HepG2 (cell line): ENCODE measurements around the gene LAMC1. TPM values are rescaled to one million over a fixed set of nuclear protein-coding genes. Genes with fewer than 3 reads are reported as not detected.

ENCODE experiments used
- CEBPG ChIP-seq: IDR thresholded peaks from 2 replicates; pipeline ENCODE4 v1.6.1; 2016
- FOXA1 ChIP-seq, 2 experiments: fragments of 450-650 bp in 1 of 2; sonication (generic) in 1 of 2; formaldehyde crosslinking in 1 of 2; IDR thresholded peaks; 2 replicates each; pipeline versions ENCODE4 v1.4.0 to v1.6.1; 2016 to 2020; ENCODE audit warnings: missing genetic modification reagents in 1 of 2
- LBX2 ChIP-seq: sonication (generic); formaldehyde crosslinking; IDR thresholded peaks from 2 replicates; pipeline ENCODE4 v1.5.0; 2020; ENCODE audit warnings: missing genetic modification reagents, mild to moderate bottlenecking, borderline replicate concordance
- MED13 ChIP-seq: sonication (generic); formaldehyde crosslinking; IDR thresholded peaks from 2 replicates; pipeline ENCODE4 v1.5.0; 2020; ENCODE audit warnings: missing genetic modification reagents
- MTERF4 ChIP-seq: sonication (generic); formaldehyde crosslinking; IDR thresholded peaks from 2 replicates; pipeline ENCODE4 v1.8.0; 2023; ENCODE audit warnings: mild to moderate bottlenecking, missing genetic modification reagents
- RBFOX2 ChIP-seq: fragments of 200-400 bp; formaldehyde crosslinking; IDR thresholded peaks from 2 replicates; pipeline ENCODE4 v1.6.1; 2017; ENCODE audit warnings: low read depth, mild to moderate bottlenecking, low read length
- SIN3A ChIP-seq: IDR thresholded peaks from 2 replicates; pipeline ENCODE4 v1.6.1; 2011; ENCODE audit warnings: low read depth, mild to moderate bottlenecking, control low read depth, low read length, borderline replicate concordance
- STAT6 ChIP-seq: sonication (generic); formaldehyde crosslinking; IDR thresholded peaks from 2 replicates; pipeline ENCODE4 v1.4.0; 2020; ENCODE audit warnings: missing genetic modification reagents, mild to moderate bottlenecking, borderline replicate concordance
- TAF15 ChIP-seq: fragments of 200-400 bp; formaldehyde crosslinking; IDR thresholded peaks from one replicate; pipeline ENCODE4 v1.6.1; 2018; ENCODE audit warnings: mild to moderate bottlenecking, low read depth, low read length; ENCODE audit not compliant: poor library complexity, severe bottlenecking
- TEAD2 ChIP-seq: sonication (generic); formaldehyde crosslinking; IDR thresholded peaks from 2 replicates; pipeline ENCODE4 v1.9.0; 2021; ENCODE audit warnings: missing genetic modification reagents
- TFE3 ChIP-seq: IDR thresholded peaks from 2 replicates; pipeline ENCODE4 v1.6.1; 2016
- THRA ChIP-seq: sonication (generic); formaldehyde crosslinking; IDR thresholded peaks from 2 replicates; pipeline ENCODE4 v1.4.0; 2020; ENCODE audit warnings: missing genetic modification reagents, borderline replicate concordance
- U2AF1 ChIP-seq: fragments of 200-400 bp; formaldehyde crosslinking; optimal IDR thresholded peaks from 2 replicates; pipeline ENCODE3; 2017; ENCODE audit warnings: mild to moderate bottlenecking, low read depth, low read length
- ZKSCAN1 ChIP-seq: fragments of 150-350 bp; IDR thresholded peaks from 2 replicates; pipeline ENCODE4 v1.6.1; 2014; ENCODE audit warnings: low read length
- ZNF317 ChIP-seq: sonication (generic); formaldehyde crosslinking; IDR thresholded peaks from 2 replicates; pipeline ENCODE4 v1.5.0; 2020; ENCODE audit warnings: mild to moderate bottlenecking, missing genetic modification reagents
- ZNF431 ChIP-seq: sonication (generic); formaldehyde crosslinking; IDR thresholded peaks from 2 replicates; pipeline ENCODE4 v1.9.0; 2022; ENCODE audit warnings: missing genetic modification reagents, low read depth, mild to moderate bottlenecking, borderline replicate concordance
- ZNF710 ChIP-seq: sonication (generic); formaldehyde crosslinking; IDR thresholded peaks from 2 replicates; pipeline ENCODE4 v1.5.0; 2020; ENCODE audit warnings: mild to moderate bottlenecking, missing genetic modification reagents, borderline replicate concordance
- polyA plus RNA-seq, 8 experiments: library from polyadenylated mRNA; depleted of rRNA in 3 of 8; stranded (reverse) in 7 of 8; unstranded in 1 of 8; fragments of >200 nt; fragmentation: Illumina TruSeq in 4 of 8; extraction: Trizol in 4 of 8; gene quantifications; 2 replicates each; pipeline versions ENCODE4 v1.2.1 to v1.2.3, GENCODE V29; 2011 to 2016; ENCODE audit warnings: low read depth in 4 of 8, missing spikeins in 1 of 8, mixed read lengths in 1 of 8; ENCODE audit not compliant: insufficient read depth in 1 of 8
- total RNA-seq, 5 experiments: library from RNA; depleted of rRNA; stranded (reverse); fragments of >200 nt; fragmentation: Illumina TruSeq; extraction: Trizol; gene quantifications; 2 replicates each; pipeline ENCODE4 v1.2.3, GENCODE V29; 2016; ENCODE audit warnings: low read depth in 1 of 5

The LAMC1 gene
- total and polyA plus RNA-seq, 2 of the 13 experiments (the other 11 are each of a cell fraction or from before 2014, with no cell fraction given), result 58.5 to 137 TPM

- TF ChIP-seq THRA (CRISPR knock-in tag) (peak; percentile 88), MED13 (CRISPR knock-in tag) (no peak), MTERF4 (CRISPR knock-in tag) (no peak), SIN3A (no peak), TFE3 (CRISPR knock-in tag) (no peak), ZNF710 (CRISPR knock-in tag) (no peak), TEAD2 (CRISPR knock-in tag) (no peak), U2AF1 (no peak), ZNF317 (CRISPR knock-in tag) (no peak), STAT6 (CRISPR knock-in tag) (no peak), CEBPG (CRISPR knock-in tag) (no peak), TAF15 (no peak), RBFOX2 (peak; percentile 14; the same call in 1 of the 2 replicates), ZNF431 (CRISPR knock-in tag) (no peak), FOXA1 (IDR thresholded peaks at IDR 0.05) (no peak), FOXA1 (CRISPR knock-in tag; IDR thresholded peaks at IDR 0.05) (peak; percentile 28; the same call in 1 of the 2 replicates), LBX2 (no peak), ZKSCAN1 (no peak)
These were observed 2.9 kb downstream of the LAMC1 start (continued) for GRCh38 chr1:183025782-183026774.
